ENCODE measurements around the gene DISP2. TPM values are rescaled to one million over a fixed set of nuclear protein-coding genes. Genes with fewer than 3 reads are reported as not detected.

Gene DISP2
- total and polyA plus RNA-seq, 9 of the 15 experiments (the other 6 are each of a cell fraction or from before 2014, with no cell fraction given): 0.06 to 0.89 (median 0.15) TPM; not detected in 1

DNA sequence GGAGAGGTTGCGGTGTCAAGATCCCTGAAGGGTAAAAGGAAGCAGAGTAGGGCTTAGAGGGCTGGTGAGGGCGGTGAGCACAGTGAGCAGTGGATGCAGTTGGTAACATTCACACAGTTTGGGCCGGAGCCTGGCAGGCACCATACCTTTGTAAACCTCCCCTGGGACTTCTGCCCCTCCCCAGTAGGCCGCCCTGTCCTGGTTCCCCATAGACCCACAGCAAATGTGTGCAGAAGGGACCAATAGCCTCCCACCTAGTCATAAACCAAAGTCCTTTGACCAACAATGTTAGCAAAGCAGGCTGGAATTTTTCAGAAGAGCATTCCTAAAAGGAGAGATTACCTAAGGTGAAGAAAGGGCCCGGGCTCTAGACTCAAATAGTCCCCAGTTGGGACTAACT, 8.9 kb upstream of the DISP2 start:
- Histone ChIP-seq H3K4me3 (no peak overlapping the region), H3K4me2 (ENCODE audit: insufficient read depth, low read length) (no peak overlapping the region), H3K9ac (ENCODE audit: insufficient read depth in 1 of 2, low read depth in 2 of 2, low read length in 2 of 2) (peak overlapping the region in 1 of 2 experiments; percentile 60; a peak in 1 of 4 replicates), H3K27me3 (ENCODE audit: control insufficient read depth in 2 of 2, insufficient read depth in 2 of 2, low read length in 2 of 2) (no peaks in the 10 kb centered on the region), H3K79me2 (ENCODE audit: control insufficient read depth, insufficient read depth, low read length) (no peaks in the 10 kb centered on the region), H3K9me3 (replicated peaks; ENCODE audit: control insufficient read depth, insufficient read depth, low read depth, low read length) (no peaks in the 10 kb centered on the region; the same call in 1 of the 2 replicates), H3K27ac (ENCODE audit: extremely low read depth, low read depth, low read length) (no peak overlapping the region), H4K20me1 (replicated peaks; ENCODE audit: control insufficient read depth, insufficient read depth, low read length) (no peaks in the 10 kb centered on the region; the same call in 1 of the 2 replicates), H3K9me1 (ENCODE audit: control insufficient read depth, insufficient read depth, low read length) (no peaks in the 10 kb centered on the region), H3K36me3 (ENCODE audit: control insufficient read depth, insufficient read depth, low read length) (no peaks in the 10 kb centered on the region), H3K4me1 (replicated peaks in 1 of 2; ENCODE audit: control insufficient read depth in 2 of 2, insufficient read depth in 2 of 2, low read length in 2 of 2) (peaks cover 8 to 14% of the 10 kb centered on the region in 2 experiments; a peak in 4 of 5 replicates), H2AFZ (ENCODE audit: low read depth, low read length) (no peak overlapping the region)
- no TSS peak for BruUV-seq (replicated peaks)
- CTCF ChIA-PET (ENCODE audit: low intra/inter-chr PET ratio): no interaction called here
- in situ Hi-C loops (cut with MboI): loop anchor here (5.0 to 10.0 kb wide), 2 partner anchors 73 to 536 kb away; no protein-coding TSS in a partner anchor
- no peak for DNase-seq (ENCODE audit: extremely low read depth in 1 of 4, low spot score in 3 of 4)
- TF ChIP-seq SMARCA4 (IDR thresholded peaks at IDR 0.05) (no peak), RBFOX2 (IDR thresholded peaks at IDR 0.05; ENCODE audit: low read depth, low read length) (no peak), KLF13 (tag; IDR thresholded peaks at IDR 0.05; ENCODE audit: borderline replicate concordance, low read depth) (no peak), XRCC5 (IDR thresholded peaks at IDR 0.05; ENCODE audit: low read depth, low read length) (no peak), STAT5B (CRISPR knock-in tag; IDR thresholded peaks at IDR 0.05) (no peak), TAF1 (IDR thresholded peaks at IDR 0.05; ENCODE audit: control insufficient read depth, extremely low read depth, insufficient read depth, low read length, severe bottlenecking) (no peak), IRF2 (CRISPR knock-in tag; IDR thresholded peaks at IDR 0.05) (no peak), HNRNPL (IDR thresholded peaks at IDR 0.05; ENCODE audit: low read depth, low read length) (no peak)
- TF ChIP-seq, protein P1, sequence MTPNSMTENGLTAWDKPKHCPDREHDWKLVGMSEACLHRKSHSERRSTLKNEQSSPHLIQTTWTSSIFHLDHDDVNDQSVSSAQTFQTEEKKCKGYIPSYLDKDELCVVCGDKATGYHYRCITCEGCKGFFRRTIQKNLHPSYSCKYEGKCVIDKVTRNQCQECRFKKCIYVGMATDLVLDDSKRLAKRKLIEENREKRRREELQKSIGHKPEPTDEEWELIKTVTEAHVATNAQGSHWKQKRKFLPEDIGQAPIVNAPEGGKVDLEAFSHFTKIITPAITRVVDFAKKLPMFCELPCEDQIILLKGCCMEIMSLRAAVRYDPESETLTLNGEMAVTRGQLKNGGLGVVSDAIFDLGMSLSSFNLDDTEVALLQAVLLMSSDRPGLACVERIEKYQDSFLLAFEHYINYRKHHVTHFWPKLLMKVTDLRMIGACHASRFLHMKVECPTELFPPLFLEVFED (CRISPR knock-in tag; conservative IDR thresholded peaks at IDR 0.05): no peak
- intact Hi-C loops (cut with micrococcal nuclease): no loop called here
- POLR2A ChIA-PET: interaction anchor here (0.6 to 0.7 kb wide), 2 partner anchors 12 to 69 kb away, joined by 3 to 4 read pairs; no protein-coding TSS in a partner anchor
- ATAC-seq: no peak
- 53% methylated on average over 5 of the region's 5 CpGs for WGBS (ENCODE audit: insufficient coverage, low coverage, missing lambda C conversion rate)
- no peak for FAIRE-seq

All from K562 (cell line).